Occipital lobe (tissue), 2 donors: Measurements from ENCODE around the gene SHISA6. TPM values are rescaled to one million over a fixed set of nuclear protein-coding genes. Genes with fewer than 3 reads are reported as not detected.
A peak's percentile ranks its signal among the peaks of the same experiment; 100 is the strongest.

Source experiments
- DNase-seq: peaks from one replicate; lab custom pipeline; 2025; lab: John Stamatoyannopoulos, UW
- total RNA-seq: library from RNA; depleted of rRNA; stranded (reverse); fragments of >200 nt; gene quantifications from one replicate; pipeline ENCODE4 v1.2.3, GENCODE V29; 2014

Gene SHISA6
- total RNA-seq, 1 donor from 2014 or later = 3.3 TPM

- DNase-seq = no peak
Observed at GRCh38 chr17:11515901-11516300, 274.9 kb downstream of the SHISA6 start.

- DNase-seq = no peak
Observed at GRCh38 chr17:11535231-11535630, 294.2 kb downstream of the SHISA6 start.

GRCh38 chr17:11538366-11538765, 297.4 kb downstream of the SHISA6 start:
- no peak for DNase-seq

GRCh38 chr17:11539637-11540036, 298.6 kb downstream of the SHISA6 start:
- no peak for DNase-seq

- DNase-seq = no peak
Observed at GRCh38 chr17:11545002-11545401, 304.0 kb downstream of the SHISA6 start.

GRCh38 chr17:11545696-11546095, 304.7 kb downstream of the SHISA6 start:
- no peak for DNase-seq

- DNase-seq = no peak
Observed at GRCh38 chr17:11547853-11548252, 306.8 kb downstream of the SHISA6 start.

GRCh38 chr17:11548398-11548797, 307.4 kb downstream of the SHISA6 start:
- DNase-seq = no peak

GRCh38 chr17:11550431-11550830, 309.4 kb downstream of the SHISA6 start:
- no peak for DNase-seq

GRCh38 chr17:11551442-11551841, 310.4 kb downstream of the SHISA6 start:
- DNase-seq = peak; percentile 12

- peak; percentile 10 for DNase-seq
Observed at GRCh38 chr17:11553135-11553534, 312.1 kb downstream of the SHISA6 start.

- peak; percentile 41 for DNase-seq
Observed at GRCh38 chr17:11554042-11554441, 313.0 kb downstream of the SHISA6 start.

- DNase-seq = no peak
Observed at GRCh38 chr17:11554542-11554941, 313.5 kb downstream of the SHISA6 start.

- DNase-seq = no peak
Observed at GRCh38 chr17:11555530-11555929, 314.5 kb downstream of the SHISA6 start.

GRCh38 chr17:11557727-11558452, 316.9 kb downstream of the SHISA6 start:
- DNase-seq = no peak

- no peak for DNase-seq
Observed at GRCh38 chr17:11558681-11559234, 317.7 kb downstream of the SHISA6 start.

- DNase-seq = no peak
Observed at GRCh38 chr17:11559601-11560000, 318.6 kb downstream of the SHISA6 start.

GRCh38 chr17:11561281-11561680, 320.3 kb downstream of the SHISA6 start:
- DNase-seq = no peak

- no peak for DNase-seq
Observed at GRCh38 chr17:11561702-11562101, 320.7 kb downstream of the SHISA6 start.

- no peak for DNase-seq
Observed at GRCh38 chr17:11564589-11565380, 323.8 kb downstream of the SHISA6 start.

GRCh38 chr17:11565591-11565990, 324.6 kb downstream of the SHISA6 start:
- no peak for DNase-seq

GRCh38 chr17:11578998-11579397, 338.0 kb downstream of the SHISA6 start:
- DNase-seq = no peak

- no peak for DNase-seq
Observed at GRCh38 chr17:11580677-11581076, 339.7 kb downstream of the SHISA6 start.
